Spleen (tissue), 11 donors: Measurements from ENCODE around the gene KYNU. TPM values are rescaled to one million over a fixed set of nuclear protein-coding genes. Genes with fewer than 3 reads are reported as not detected.

Experiments
- DNase-seq: peaks from one replicate; pipeline ENCODE4 v3.0.0-alpha.2; 2020
- H3K27ac ChIP-seq, 8 donors: fragments of 200-600 bp; sonication (generic) in 7 of 8; 1 replicate in 4 of 8; 2 replicates in 4 of 8; pipeline versions ENCODE4 v1.5.0 to v1.8.0; 2016 to 2021; ENCODE audit warnings: inconsistent platforms in 4 of 8, mild to moderate bottlenecking in 4 of 8, moderate library complexity in 1 of 8
- H3K27me3 ChIP-seq, 7 donors: fragments of 200-600 bp; sonication (generic) in 6 of 7; replicated peaks in 1 of 7; 1 replicate in 4 of 7; 2 replicates in 3 of 7; pipeline versions ENCODE4 v1.5.0 to v1.8.0; 2016 to 2021; ENCODE audit warnings: inconsistent platforms in 3 of 7, mild to moderate bottlenecking in 1 of 7
- H3K36me3 ChIP-seq, 6 donors: fragments of 200-600 bp; sonication (generic) in 5 of 6; 1 replicate in 4 of 6; 2 replicates in 2 of 6; pipeline versions ENCODE4 v1.5.0 to v1.8.0; 2016 to 2021; ENCODE audit warnings: inconsistent platforms in 2 of 6
- H3K4me1 ChIP-seq, 6 donors: fragments of 200-600 bp; sonication (generic) in 5 of 6; 1 replicate in 3 of 6; 2 replicates in 3 of 6; pipeline versions ENCODE4 v1.5.0 to v1.8.0; 2016 to 2021; ENCODE audit warnings: inconsistent platforms in 3 of 6
- H3K4me3 ChIP-seq, 8 donors: fragments of 200-600 bp; sonication (generic) in 7 of 8; 1 replicate in 4 of 8; 2 replicates in 4 of 8; pipeline versions ENCODE4 v1.5.0 to v1.8.0; 2016 to 2021; ENCODE audit warnings: inconsistent platforms in 4 of 8, mild to moderate bottlenecking in 4 of 8, moderate library complexity in 2 of 8
- H3K9me3 ChIP-seq, 8 donors: fragments of 200-600 bp; sonication (generic) in 7 of 8; 1 replicate in 4 of 8; 2 replicates in 4 of 8; pipeline versions ENCODE4 v1.5.0 to v1.8.0; 2016 to 2021; ENCODE audit warnings: inconsistent platforms in 4 of 8
- CTCF ChIP-seq, 11 experiments: fragments of 200-600 bp in 7 of 11; fragments of 450-650 bp in 4 of 11; sonication (generic) in 4 of 11; IDR thresholded peaks in 8 of 11; conservative IDR thresholded peaks in 3 of 11; 1 replicate in 7 of 11; 2 replicates in 4 of 11; pipeline versions ENCODE4 v1.4.0 to v1.8.0; 2016 to 2021; ENCODE audit warnings: antibody characterized with exemption in 11 of 11, inconsistent platforms in 4 of 11, mild to moderate bottlenecking in 1 of 11
- POLR2A ChIP-seq, 3 donors: fragments of 450-650 bp; IDR thresholded peaks; one replicate each; pipeline ENCODE4 v1.5.1; 2017; ENCODE audit warnings: antibody characterized with exemption in 3 of 3, mild to moderate bottlenecking in 1 of 3
- POLR2AphosphoS5 ChIP-seq, 3 donors: sonication (generic); formaldehyde crosslinking; IDR thresholded peaks; one replicate each; pipeline ENCODE4 v1.5.1; 2017; ENCODE audit warnings: antibody characterized with exemption in 3 of 3
- WGBS, 5 donors: extraction: QIAGEN DNeasy Blood & Tissue Kit in 3 of 5; methylation state at CpG; one replicate each; pipeline versions ENCODE4 v1.1.5 to v1.1.7; 2013 to 2018; 5-methylcytosine and 5-hydroxymethylcytosine counted together
- intact Hi-C: fragments of 100-400 bp; cut with DNase I; formaldehyde crosslinking; loops from one replicate; pipeline ENCODE4 v1.15.0; 2023; ENCODE audit warnings: low total_unique reads
- polyA plus RNA-seq, 3 donors: library from polyadenylated mRNA; stranded (reverse); fragments of 200-250 nt; gene quantifications; one replicate each; pipeline ENCODE4 v1.2.1, GENCODE V29; 2013
- total RNA-seq, 7 donors: library from RNA; depleted of rRNA in 3 of 7; stranded (reverse); fragments of >200 nt in 3 of 7; fragmentation: NEBNext Ultra II Directional in 4 of 7; extraction: Animal tissue kit (Norgen Biotek cat#: 25700) in 4 of 7; gene quantifications; one replicate each; pipeline versions ENCODE4 v1.1.0 to v1.2.1, GENCODE V29; 2016 to 2021
- donor health status: healthy with polysubstance abuse.
- donor health status: DM: no; HTN: no; CAD: no; lungs with moderate emphysema.
- donor health status: DM: no; HTN: no; CAD: no.
- donor health status: Bipolar disorder and iron deficiency.
- donor health status: healthy.
- donor health status: DM: no; HTN: no; CAD: no.
- donor health status: DM: yes; HTN: yes; CAD: no.

KYNU gene
- total and polyA plus RNA-seq, 10 donors = 11.1 to 38.4 (median 20.8) TPM

- TF ChIP-seq CTCF (IDR thresholded peaks at IDR 0.05 in 8 of 11, conservative IDR thresholded peaks at IDR 0.05 in 3 of 11) (no peak), POLR2A (IDR thresholded peaks at IDR 0.05) (no peak), POLR2AphosphoS5 (IDR thresholded peaks at IDR 0.05) (no peak)
- H3K4me3 ChIP-seq = no peak overlapping the region
- H3K36me3 ChIP-seq = no peaks in the 10 kb centered on the region
- H3K27ac ChIP-seq = peak overlapping the region in 3 of 8 donors; percentile 23 to 46 (median 40)
- H3K9me3 ChIP-seq = no peaks in the 10 kb centered on the region
- 67 to 97% (median 78%) methylated on average over 2 of the region's 2 CpGs for WGBS, 5 donors
- H3K27me3 ChIP-seq = no peaks in the 10 kb centered on the region
- peaks cover 0 to 63% (median 23%) of the 10 kb centered on the region in 6 donors for H3K4me1 ChIP-seq
- no peak for DNase-seq
- intact Hi-C loops = no loop called here
Measured at GRCh38 chr2:142870526-142870925, 6.9 kb upstream of the KYNU start.

GRCh38 chr2:142871396-142871795, 6.1 kb upstream of the KYNU start:
- no peaks in the 10 kb centered on the region for H3K9me3 ChIP-seq
- no peaks in the 10 kb centered on the region for H3K27me3 ChIP-seq
- peaks cover 0 to 56% (median 18%) of the 10 kb centered on the region in 6 donors for H3K4me1 ChIP-seq
- no peak overlapping the region for H3K4me3 ChIP-seq
- intact Hi-C loops = no loop called here
- 83 to 94% (median 88%) methylated on average over 6 of the region's 6 CpGs for WGBS, 5 donors
- no peaks in the 10 kb centered on the region for H3K36me3 ChIP-seq
- no peak for DNase-seq
- H3K27ac ChIP-seq = peak overlapping the region in 1 of 8 donors; percentile 46
- TF ChIP-seq CTCF (IDR thresholded peaks at IDR 0.05 in 8 of 11, conservative IDR thresholded peaks at IDR 0.05 in 3 of 11) (no peak), POLR2AphosphoS5 (IDR thresholded peaks at IDR 0.05) (no peak), POLR2A (IDR thresholded peaks at IDR 0.05) (no peak)

GRCh38 chr2:142872882-142873724, 4.4 kb upstream of the KYNU start:
- 74 to 86% (median 78%) methylated on average over 6 of the region's 6 CpGs for WGBS, 5 donors
- intact Hi-C loops = no loop called here
- H3K27me3 ChIP-seq = no peaks in the 10 kb centered on the region

More at GRCh38 chr2:142872882-142873724, 4.4 kb upstream of the KYNU start:
- peak overlapping the region in 4 of 8 donors; percentile 20 to 77 (median 70) for H3K27ac ChIP-seq
- peaks cover 0 to 49% (median 9%) of the 10 kb centered on the region in 6 donors for H3K4me1 ChIP-seq
- H3K9me3 ChIP-seq = no peaks in the 10 kb centered on the region
- H3K4me3 ChIP-seq = no peak overlapping the region
- TF ChIP-seq POLR2A (IDR thresholded peaks at IDR 0.05) (no peak), CTCF (IDR thresholded peaks at IDR 0.05 in 8 of 11, conservative IDR thresholded peaks at IDR 0.05 in 3 of 11) (no peak), POLR2AphosphoS5 (IDR thresholded peaks at IDR 0.05) (no peak)
- DNase-seq = no peak
- no peaks in the 10 kb centered on the region for H3K36me3 ChIP-seq
